Right cardiac atrium (tissue), 5 donors: Measurements from ENCODE around the gene IKZF2. TPM values are rescaled to one million over a fixed set of nuclear protein-coding genes. Genes with fewer than 3 reads are reported as not detected.
"Not testable (repeated sequence)": the region's sequence is repeated elsewhere in the genome, so short reads cannot be mapped to it uniquely, and the experiment has no call there.

Experiments used
- ATAC-seq, 2 donors: fragments of 200-7000 bp; cut with Tn5 transposase; one replicate each; pipeline versions ENCODE4 v1.8.0 to v1.9.1; 2020; ENCODE audit warnings: moderate library complexity in 2 of 2, mild to moderate bottlenecking in 1 of 2
- DNase-seq, 3 donors: peaks; one replicate each; pipeline ENCODE4 v3.0.0-alpha.2; 2020
- H3K27ac ChIP-seq: one replicate; pipeline ENCODE4 v1.5.1; 2013; ENCODE audit warnings: mild to moderate bottlenecking, low read length, control low read depth, moderate library complexity
- H3K27me3 ChIP-seq: one replicate; pipeline ENCODE4 v1.6.1; 2013; ENCODE audit not compliant: control insufficient read depth, insufficient read depth
- H3K4me1 ChIP-seq: one replicate; pipeline ENCODE4 v1.6.1; 2013; ENCODE audit warnings: low read length; ENCODE audit not compliant: control insufficient read depth, insufficient read depth
- H3K4me3 ChIP-seq: one replicate; pipeline ENCODE4 v1.5.1; 2013; ENCODE audit warnings: low read length, control low read depth
- H3K9me3 ChIP-seq: one replicate; pipeline ENCODE4 v1.6.1; 2013; ENCODE audit warnings: low read length; ENCODE audit not compliant: control insufficient read depth
- WGBS: extraction: QIAGEN DNeasy Blood & Tissue Kit; methylation state at CpG from one replicate; pipeline ENCODE4 v1.1.7; 2013; 5-methylcytosine and 5-hydroxymethylcytosine counted together
- intact Hi-C, 4 donors: fragments of 100-400 bp; cut with DNase I; formaldehyde crosslinking; loops; one replicate each; pipeline versions ENCODE4 v1.11.0 to v1.14.0; 2022 to 2023
- polyA plus RNA-seq: library from polyadenylated mRNA; stranded (reverse); fragments of 200-250 nt; gene quantifications from one replicate; pipeline ENCODE4 v1.2.3, GENCODE V29; 2013
- total RNA-seq, 4 donors: library from RNA; stranded (reverse); fragmentation: NEBNext Ultra II Directional; extraction: Animal tissue kit (Norgen Biotek cat#: 25700); gene quantifications; one replicate each; pipeline ENCODE4 v1.2.1, GENCODE V29; 2021
- donor health status: healthy with polysubstance abuse.
- donor health status: DM: no; HTN: yes; CAD: no.
- donor health status: DM: no; HTN: no; CAD: no.
- donor health status: DM: no; HTN: yes; CAD: no; lungs with severe emphysema.
- donor health status: DM: yes; HTN: yes; CAD: no.

IKZF2 gene
- total and polyA plus RNA-seq, 5 donors = 1.0 to 8.1 (median 6.1) TPM

DNA sequence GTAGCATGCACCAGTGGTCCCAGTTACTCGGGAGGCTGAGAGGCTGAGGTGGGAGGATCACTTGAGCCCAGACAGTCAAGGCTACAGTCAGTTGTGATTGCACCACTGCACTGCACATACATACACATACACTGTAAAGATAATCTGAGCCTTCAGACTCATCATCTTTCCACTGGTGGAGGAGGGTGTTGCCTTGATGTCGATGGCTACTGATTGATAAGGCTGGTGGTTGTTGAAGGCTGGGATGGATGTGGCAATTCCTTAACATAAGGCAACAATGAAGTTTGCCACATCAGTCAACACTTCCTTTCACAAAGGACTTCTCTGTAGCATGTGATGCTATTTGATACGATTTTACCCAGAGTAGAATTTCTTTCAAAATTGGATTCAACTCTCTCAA is 118.8 kb downstream of the IKZF2 start:
- H3K27me3 ChIP-seq = no peaks in the 10 kb centered on the region
- intact Hi-C loops = no loop called here
- no peaks in the 10 kb centered on the region for H3K4me1 ChIP-seq
- no peaks in the 10 kb centered on the region for H3K9me3 ChIP-seq
- ATAC-seq = no peak
- no peak overlapping the region for H3K4me3 ChIP-seq
- H3K27ac ChIP-seq = no peak overlapping the region
- DNase-seq = no peak
- 80% methylated on average over 3 of the region's 3 CpGs for WGBS

DNA sequence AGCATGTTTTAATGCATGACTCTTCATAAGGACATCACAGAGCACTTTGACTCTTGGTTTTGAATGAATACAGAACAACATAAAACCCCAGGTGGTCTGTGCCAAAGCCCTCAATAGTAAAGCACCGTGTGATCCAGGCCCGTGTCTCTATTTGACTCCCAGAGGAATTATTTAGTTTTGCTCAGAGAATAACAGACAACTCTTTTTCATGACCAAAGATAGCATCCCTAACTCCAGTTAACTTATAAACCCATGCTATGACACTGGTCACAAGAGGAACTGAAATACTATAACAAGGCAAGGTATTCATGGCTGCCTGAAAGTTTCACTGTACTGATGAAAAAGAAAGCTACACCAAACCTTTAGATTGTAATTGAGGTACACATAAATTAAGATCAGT is 128.4 kb downstream of the IKZF2 start:
- WGBS = 53% methylated on average over 2 of the region's 2 CpGs
- H3K27me3 ChIP-seq = no peaks in the 10 kb centered on the region
- no peaks in the 10 kb centered on the region for H3K4me1 ChIP-seq
- no peaks in the 10 kb centered on the region for H3K9me3 ChIP-seq
- no peak overlapping the region for H3K4me3 ChIP-seq
- no peak overlapping the region for H3K27ac ChIP-seq
- DNase-seq = no peak
- no peak for ATAC-seq
- intact Hi-C loops = no loop called here

DNA sequence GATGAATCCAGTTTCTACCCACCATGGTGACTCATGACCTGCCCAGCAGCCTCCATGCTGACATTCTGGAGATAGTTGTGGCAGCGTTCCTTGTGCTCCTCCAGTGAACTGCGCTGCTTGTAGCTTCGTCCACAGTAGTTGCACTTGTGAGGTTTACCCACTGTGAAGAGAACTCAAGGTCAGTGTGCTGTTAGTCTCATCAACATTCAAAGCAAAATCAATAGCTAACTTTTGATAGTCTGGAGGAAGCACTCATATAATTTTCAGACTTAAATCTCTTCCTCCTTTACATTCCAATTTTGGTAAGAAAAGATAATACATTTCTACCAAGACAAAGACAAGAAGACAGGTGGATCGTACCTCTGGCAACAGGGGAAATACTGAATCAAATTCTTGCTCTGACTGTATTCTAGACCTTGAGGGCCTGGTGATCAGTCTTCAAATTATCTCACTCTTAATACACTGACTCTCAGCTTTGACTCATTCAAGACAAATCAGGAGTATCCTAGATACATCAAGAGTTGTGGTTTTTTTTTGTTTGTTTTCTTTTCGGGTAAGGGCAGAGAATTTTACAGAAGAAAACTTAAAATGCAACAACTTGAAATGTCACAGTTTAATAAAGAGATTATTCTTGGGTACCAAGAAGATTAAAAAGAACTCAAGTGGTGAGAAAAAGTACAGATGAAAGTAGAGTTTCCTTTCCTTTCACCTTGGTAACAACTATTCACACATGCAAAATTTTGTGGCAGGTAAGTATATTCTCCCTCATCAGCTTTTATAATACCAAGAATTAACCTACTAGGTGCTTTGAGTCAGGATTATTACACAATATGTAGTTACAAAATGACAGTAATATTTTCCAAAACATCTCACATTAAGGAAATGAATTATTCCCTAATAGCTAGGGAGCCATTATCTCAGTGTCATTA is 129.2 kb downstream of the IKZF2 start:
- 85% methylated on average over 5 of the region's 5 CpGs for WGBS
- no peak overlapping the region for H3K27ac ChIP-seq
- intact Hi-C loops = no loop called here
- DNase-seq = no peak
- no peaks in the 10 kb centered on the region for H3K9me3 ChIP-seq
- H3K4me3 ChIP-seq = no peak overlapping the region
- H3K4me1 ChIP-seq = no peaks in the 10 kb centered on the region
- ATAC-seq = no peak
- no peaks in the 10 kb centered on the region for H3K27me3 ChIP-seq

DNA sequence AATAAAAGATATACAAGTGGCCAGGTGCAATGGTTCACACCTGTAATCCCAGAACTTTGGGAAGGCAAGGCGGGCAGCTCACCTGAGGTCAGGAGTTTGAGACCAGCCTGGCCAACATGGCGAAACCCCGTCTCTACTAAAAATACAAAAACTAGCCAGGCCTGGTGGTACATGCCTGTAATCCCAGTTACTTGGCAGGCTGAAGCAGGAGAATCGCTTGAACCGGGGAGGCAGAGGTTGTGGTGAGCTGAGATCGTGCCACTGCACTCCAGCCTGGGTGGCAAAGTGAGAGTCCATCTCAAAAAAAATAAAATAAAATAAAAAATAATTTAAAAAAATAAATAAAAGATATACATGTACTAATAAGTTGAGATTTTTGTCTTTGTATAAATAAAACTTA is 130.5 kb downstream of the IKZF2 start:
- H3K9me3 ChIP-seq, H3K27ac ChIP-seq, ATAC-seq, H3K4me1 ChIP-seq, H3K4me3 ChIP-seq, H3K27me3 ChIP-seq, intact Hi-C loops, DNase-seq: not testable (repeated sequence)
- WGBS = 90% methylated on average over 6 of the region's 6 CpGs

DNA sequence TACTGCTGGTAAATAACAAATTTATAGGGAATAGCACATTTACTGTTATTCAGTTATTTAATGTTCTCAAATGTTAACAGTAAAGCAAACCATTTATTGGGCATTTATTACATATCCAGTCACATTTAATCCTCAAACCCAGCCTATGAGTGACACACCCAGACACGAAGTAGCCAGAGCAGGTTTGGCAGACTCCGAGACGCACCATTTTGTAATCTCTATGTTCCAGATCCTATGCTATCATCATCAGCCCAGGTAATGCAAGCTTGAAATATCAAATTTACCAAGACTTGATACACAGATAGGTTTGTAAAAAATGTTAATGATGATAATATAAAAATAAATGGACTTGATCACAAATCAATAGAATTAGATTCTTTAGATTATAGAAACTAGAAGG is 131.1 kb downstream of the IKZF2 start:
- intact Hi-C loops = no loop called here
- Histone ChIP-seq H3K4me1 (no peaks in the 10 kb centered on the region), H3K27ac (no peak overlapping the region), H3K4me3 (no peak overlapping the region), H3K27me3 (no peaks in the 10 kb centered on the region), H3K9me3 (no peaks in the 10 kb centered on the region)
- DNase-seq = no peak
- WGBS = 93% methylated on average over 3 of the region's 3 CpGs
- no peak for ATAC-seq

DNA sequence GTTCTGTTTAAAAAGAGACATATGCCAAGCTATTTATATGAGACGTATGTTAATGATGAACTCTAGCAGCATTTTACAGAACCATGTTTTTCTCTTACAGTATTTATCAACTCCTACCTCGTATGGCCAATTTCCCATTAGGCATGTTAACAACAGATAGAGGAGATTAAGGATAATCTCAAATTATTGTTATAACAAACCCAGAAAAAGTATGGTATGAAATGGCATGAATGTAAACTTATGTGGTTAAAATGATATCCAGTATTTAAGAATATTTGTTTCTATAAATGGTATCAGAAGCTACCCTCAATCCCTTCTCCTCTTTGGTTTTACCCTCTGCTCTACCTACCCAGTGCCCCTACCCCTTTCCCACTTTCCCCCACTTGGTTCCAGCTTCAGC is 132.0 kb downstream of the IKZF2 start:
- no peaks in the 10 kb centered on the region for H3K27me3 ChIP-seq
- H3K9me3 ChIP-seq = no peaks in the 10 kb centered on the region
- no peak for ATAC-seq
- DNase-seq = no peak
- no peaks in the 10 kb centered on the region for H3K4me1 ChIP-seq
- intact Hi-C loops = no loop called here
- H3K4me3 ChIP-seq = no peak overlapping the region
- no peak overlapping the region for H3K27ac ChIP-seq
- WGBS = 71% methylated on average over 2 of the region's 2 CpGs

DNA sequence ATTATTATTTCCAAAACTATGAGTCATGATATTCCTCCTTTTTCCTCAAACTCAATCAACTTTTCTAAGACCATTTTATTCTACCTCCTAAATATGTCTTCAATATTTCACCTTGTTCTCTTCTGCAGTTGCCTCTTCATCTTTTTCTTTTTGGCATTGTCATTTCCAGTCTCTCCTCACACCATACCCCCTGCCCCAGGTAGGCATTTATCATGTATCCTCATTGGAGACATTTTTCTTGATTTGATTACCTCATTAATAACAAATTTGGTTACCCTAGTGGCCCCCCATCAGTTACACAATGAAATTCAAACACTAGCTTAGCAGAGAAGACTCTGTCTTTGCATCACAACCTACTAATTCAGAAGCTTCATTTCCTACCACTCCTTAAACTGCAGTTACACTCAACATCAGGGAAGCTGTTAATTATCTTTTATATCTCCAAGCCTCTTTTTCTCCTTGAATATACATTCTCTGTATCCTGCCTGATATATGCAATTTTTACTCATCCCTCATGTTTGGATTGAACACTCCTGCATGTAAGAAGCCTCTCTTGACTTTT is 133.0 kb downstream of the IKZF2 start:
- no peak for DNase-seq
- no peaks in the 10 kb centered on the region for H3K27me3 ChIP-seq
- H3K4me1 ChIP-seq = no peaks in the 10 kb centered on the region
- no peak for ATAC-seq
- intact Hi-C loops = no loop called here
- no peak overlapping the region for H3K27ac ChIP-seq
- H3K9me3 ChIP-seq = no peaks in the 10 kb centered on the region
- H3K4me3 ChIP-seq = no peak overlapping the region

DNA sequence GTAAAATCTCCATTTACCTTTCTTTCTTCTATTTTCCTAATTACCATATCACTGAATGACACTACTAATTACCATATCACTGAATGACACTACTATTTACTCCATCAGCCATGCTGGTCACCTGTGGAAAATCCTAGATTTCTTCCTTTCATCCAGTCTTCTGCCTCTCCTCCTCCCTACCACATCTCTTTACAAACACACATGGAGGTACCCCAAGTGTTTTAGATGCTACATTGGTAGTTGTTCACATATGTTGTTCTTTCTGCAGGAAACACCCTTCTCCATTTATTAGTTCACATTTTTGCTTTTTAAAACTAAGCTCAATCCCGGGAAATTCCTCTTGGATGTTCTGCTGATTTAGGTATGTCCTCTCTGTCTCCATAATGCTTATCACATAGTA is 134.0 kb downstream of the IKZF2 start:
- ATAC-seq = no peak
- Histone ChIP-seq H3K27me3 (no peaks in the 10 kb centered on the region), H3K27ac (no peak overlapping the region), H3K9me3 (no peaks in the 10 kb centered on the region), H3K4me1 (no peaks in the 10 kb centered on the region), H3K4me3 (no peak overlapping the region)
- intact Hi-C loops = no loop called here
- DNase-seq = no peak
- 87% methylated on average over 1 of the region's 1 CpG for WGBS

DNA sequence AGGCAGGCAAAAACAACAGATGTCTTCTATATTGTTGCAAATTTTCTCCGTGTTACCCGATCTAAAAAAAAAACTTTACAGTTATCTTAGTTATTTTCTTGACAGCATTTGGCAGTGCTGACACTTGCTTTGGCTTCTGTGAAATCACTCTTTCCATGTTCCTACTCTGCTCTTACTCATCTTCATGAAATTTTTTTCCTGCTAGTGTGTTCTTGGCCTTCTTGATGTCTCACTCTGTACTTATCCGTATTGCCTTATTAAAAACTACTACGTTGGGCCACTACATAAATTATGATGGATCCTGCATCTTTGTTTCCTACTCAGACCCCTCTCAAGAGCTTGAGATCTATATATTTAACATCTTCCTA is 134.4 kb downstream of the IKZF2 start:
- intact Hi-C loops = no loop called here
- no peak overlapping the region for H3K4me3 ChIP-seq
- no peak for ATAC-seq
- no peaks in the 10 kb centered on the region for H3K4me1 ChIP-seq
- H3K27ac ChIP-seq = no peak overlapping the region
- 58% methylated on average over 4 of the region's 4 CpGs for WGBS
- DNase-seq = no peak
- no peaks in the 10 kb centered on the region for H3K9me3 ChIP-seq
- H3K27me3 ChIP-seq = no peaks in the 10 kb centered on the region

DNA sequence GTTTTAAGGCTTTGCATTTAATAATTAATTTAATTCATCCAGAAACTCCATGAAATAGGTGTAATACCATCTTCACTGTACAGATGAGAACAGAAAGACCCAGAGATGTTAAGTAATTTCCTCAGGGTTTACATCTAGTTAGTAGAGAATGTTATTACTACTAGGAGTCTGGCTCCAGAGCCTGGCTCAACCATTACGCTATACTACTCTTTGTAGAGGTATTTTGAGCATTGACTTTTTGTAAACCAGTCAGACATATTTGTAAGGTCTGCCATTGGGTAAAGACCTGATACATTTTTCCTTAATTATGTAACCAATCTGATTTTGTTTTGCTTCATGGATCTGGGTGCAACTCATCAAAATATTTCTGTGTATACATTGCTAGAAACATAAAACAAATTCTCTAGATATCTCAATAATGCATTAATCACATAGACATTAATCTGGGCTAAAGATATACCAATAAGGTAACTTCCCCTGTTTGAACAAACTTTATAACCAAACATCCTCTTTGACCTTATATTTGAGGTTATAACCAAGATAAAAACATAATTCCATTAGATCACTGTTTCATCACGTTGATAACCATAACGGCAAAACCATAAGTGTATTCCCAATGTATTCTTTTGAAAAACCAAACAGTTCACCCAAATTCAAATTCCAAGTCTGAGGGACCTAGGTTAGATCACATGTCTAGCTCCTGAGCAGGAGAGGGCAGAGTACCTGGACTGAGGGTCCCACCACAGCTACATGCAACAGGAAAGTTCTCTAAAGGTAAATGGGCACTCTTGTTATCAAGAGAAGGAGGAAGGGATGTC is 135.0 kb downstream of the IKZF2 start:
- ATAC-seq (no peak), DNase-seq (no peak)
- no peaks in the 10 kb centered on the region for H3K4me1 ChIP-seq
- no peak overlapping the region for H3K4me3 ChIP-seq
- H3K9me3 ChIP-seq = no peaks in the 10 kb centered on the region
- intact Hi-C loops = no loop called here
- WGBS = 88% methylated on average over 3 of the region's 3 CpGs
- H3K27ac ChIP-seq = no peak overlapping the region
- no peaks in the 10 kb centered on the region for H3K27me3 ChIP-seq
